ENCODE data around the gene MDM2. TPM values are rescaled to one million over a fixed set of nuclear protein-coding genes. Genes with fewer than 3 reads are reported as not detected.

Gene MDM2
- total and polyA plus RNA-seq, 9 of the 15 experiments (the other 6 are each of a cell fraction or from before 2014, with no cell fraction given) = 13.6 to 100 (median 49.0) TPM

DNA sequence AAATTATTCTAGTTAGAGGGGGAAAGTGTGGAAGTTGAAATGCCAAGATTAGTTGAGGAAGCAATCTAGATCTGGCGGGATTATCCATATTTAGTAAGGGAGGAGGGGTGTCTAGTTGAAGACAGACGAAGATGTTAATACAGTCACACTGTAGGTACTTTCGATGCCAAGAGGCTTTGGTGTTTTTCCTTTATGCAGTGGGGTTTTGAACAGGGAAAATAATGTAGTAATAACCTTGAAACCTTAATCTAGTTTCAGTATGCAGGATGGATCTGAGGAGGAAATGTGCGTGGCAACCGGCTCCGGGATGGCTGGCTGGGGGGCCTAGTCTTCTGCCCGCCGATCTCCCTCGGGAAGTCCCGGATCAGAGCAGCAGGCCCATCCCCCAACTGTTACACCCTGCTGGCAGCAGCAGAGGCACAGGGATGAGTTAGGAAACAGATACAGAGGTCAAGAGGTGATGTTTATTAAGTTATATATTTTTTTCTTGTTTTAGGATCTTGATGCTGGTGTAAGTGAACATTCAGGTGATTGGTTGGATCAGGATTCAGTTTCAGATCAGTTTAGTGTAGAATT is 27.4 kb downstream of the MDM2 start:
- H3K9ac ChIP-seq (ENCODE audit: insufficient read depth in 1 of 2, low read depth in 2 of 2, low read length in 2 of 2) = no peak overlapping the region
- in situ Hi-C loops (cut with MboI) = no loop called here
- no peak overlapping the region for H3K27ac ChIP-seq (ENCODE audit: extremely low read depth, low read depth, low read length)
- FAIRE-seq = no peak
- no peak for TF ChIP-seq ZNF507 (tag; conservative IDR thresholded peaks at IDR 0.05)
- TF ChIP-seq CREB1 (IDR thresholded peaks at IDR 0.05) = no peak
- TF ChIP-seq CREB1 (CRISPR knock-in tag; IDR thresholded peaks at IDR 0.05) = no peak
- no peak for TF ChIP-seq POLR2B (IDR thresholded peaks at IDR 0.05; ENCODE audit: low read depth, partially characterized antibody)
- no peak for TF ChIP-seq CC2D1A (IDR thresholded peaks at IDR 0.05)
- TF ChIP-seq TEAD1 (CRISPR knock-in tag; IDR thresholded peaks at IDR 0.05) = no peak
- no peak for TF ChIP-seq SRSF9 (IDR thresholded peaks at IDR 0.05; ENCODE audit: borderline replicate concordance, low read depth, low read length)
- TF ChIP-seq SRSF3 (IDR thresholded peaks at IDR 0.05; ENCODE audit: insufficient read depth, low read length) = no peak
- no peak for TF ChIP-seq ZNF695 (CRISPR knock-in tag; IDR thresholded peaks at IDR 0.05)
- no peak for TF ChIP-seq ZNF668 (CRISPR knock-in tag; IDR thresholded peaks at IDR 0.05)
- BruUV-seq (replicated peaks) = no TSS peak
- H3K79me2 ChIP-seq (ENCODE audit: control insufficient read depth, insufficient read depth, low read length) = peaks cover 8% of the 10 kb centered on the region; the same call in 1 of the 3 replicates
- DNase-seq (ENCODE audit: extremely low read depth in 1 of 4, low spot score in 3 of 4) = no peak
- no peaks in the 10 kb centered on the region for H3K27me3 ChIP-seq (ENCODE audit: control insufficient read depth in 2 of 2, insufficient read depth in 2 of 2, low read length in 2 of 2)
- WGBS (ENCODE audit: insufficient coverage, low coverage, missing lambda C conversion rate) = 94% methylated on average over 6 of the region's 10 CpGs
- H3K9me3 ChIP-seq (replicated peaks; ENCODE audit: control insufficient read depth, insufficient read depth, low read depth, low read length) = no peaks in the 10 kb centered on the region
- intact Hi-C loops (cut with micrococcal nuclease) = no loop called here
- no peak for ATAC-seq
- CTCF ChIA-PET (ENCODE audit: low intra/inter-chr PET ratio) = no interaction called here
- H3K9me1 ChIP-seq (ENCODE audit: control insufficient read depth, insufficient read depth, low read length) = no peaks in the 10 kb centered on the region
- no peak overlapping the region for H2AFZ ChIP-seq (ENCODE audit: low read depth, low read length)
- POLR2A ChIA-PET = interaction anchor here (1.5 kb wide), 1 partner anchor 8 kb away, joined by 5 read pairs; no protein-coding TSS in a partner anchor
- no peak overlapping the region for H3K4me3 ChIP-seq
- no peak overlapping the region for H3K4me2 ChIP-seq (ENCODE audit: insufficient read depth, low read length)
- no peaks in the 10 kb centered on the region; the same call in 1 of the 2 replicates for H4K20me1 ChIP-seq (replicated peaks; ENCODE audit: control insufficient read depth, insufficient read depth, low read length)
- peaks cover 93% of the 10 kb centered on the region for H3K36me3 ChIP-seq (ENCODE audit: control insufficient read depth, insufficient read depth, low read length)
- H3K4me1 ChIP-seq (replicated peaks in 1 of 2; ENCODE audit: control insufficient read depth in 2 of 2, insufficient read depth in 2 of 2, low read length in 2 of 2) = no peaks in the 10 kb centered on the region

Measured in K562 (cell line).